ENCODE results near the gene IL21R. TPM values are rescaled to one million over a fixed set of nuclear protein-coding genes. Genes with fewer than 3 reads are reported as not detected.

The IL21R gene
- total and polyA plus RNA-seq, 9 of the 15 experiments (the other 6 are each of a cell fraction or from before 2014, with no cell fraction given), result 0.04 to 0.34 (median 0.18) TPM; not detected in 1

- 88% methylated on average over 5 of the region's 5 CpGs for WGBS (ENCODE audit: insufficient coverage, low coverage, missing lambda C conversion rate)
- H3K9me3 ChIP-seq (replicated peaks; ENCODE audit: control insufficient read depth, insufficient read depth, low read depth, low read length), result no peaks in the 10 kb centered on the region
- no peaks in the 10 kb centered on the region for H3K4me1 ChIP-seq (replicated peaks in 1 of 2; ENCODE audit: control insufficient read depth in 2 of 2, insufficient read depth in 2 of 2, low read length in 2 of 2)
- BruUV-seq (replicated peaks), result no TSS peak
- no peaks in the 10 kb centered on the region for H3K79me2 ChIP-seq (ENCODE audit: control insufficient read depth, insufficient read depth, low read length)
- intact Hi-C loops (cut with micrococcal nuclease), result no loop called here
- H3K9me1 ChIP-seq (ENCODE audit: control insufficient read depth, insufficient read depth, low read length), result no peaks in the 10 kb centered on the region
- no peak overlapping the region for H3K4me3 ChIP-seq
- no peak overlapping the region for H2AFZ ChIP-seq (ENCODE audit: low read depth, low read length)
- TF ChIP-seq RERE (CRISPR knock-in tag; IDR thresholded peaks at IDR 0.05; ENCODE audit: borderline replicate concordance), result no peak
- H3K27me3 ChIP-seq (ENCODE audit: control insufficient read depth in 2 of 2, insufficient read depth in 2 of 2, low read length in 2 of 2), result no peaks in the 10 kb centered on the region
- no peak for DNase-seq (ENCODE audit: extremely low read depth in 1 of 4, low spot score in 3 of 4)
- no peak overlapping the region for H3K27ac ChIP-seq (ENCODE audit: extremely low read depth, low read depth, low read length)
- no peak for FAIRE-seq
- POLR2A ChIA-PET, result interaction anchor here (0.6 to 0.8 kb wide), 2 partner anchors 41 to 57 kb away, joined by 3 read pairs; no protein-coding TSS in a partner anchor
- H3K4me2 ChIP-seq (ENCODE audit: insufficient read depth, low read length), result no peak overlapping the region
- H3K36me3 ChIP-seq (ENCODE audit: control insufficient read depth, insufficient read depth, low read length), result peaks cover 88% of the 10 kb centered on the region
- ATAC-seq, result no peak
- H4K20me1 ChIP-seq (replicated peaks; ENCODE audit: control insufficient read depth, insufficient read depth, low read length), result no peaks in the 10 kb centered on the region
- H3K9ac ChIP-seq (ENCODE audit: insufficient read depth in 1 of 2, low read depth in 2 of 2, low read length in 2 of 2), result no peak overlapping the region
- in situ Hi-C loops (cut with MboI), result no loop called here
- CTCF ChIA-PET (ENCODE audit: low intra/inter-chr PET ratio), result no interaction called here
Observed at GRCh38 chr16:27483088-27483437, 81.1 kb downstream of the IL21R start.
